NB4 (cell line): ENCODE results near the gene CTBP2.

Experiments used
- DNase-seq: peaks from one replicate; pipeline ENCODE4 v3.0.0; 2010; ENCODE audit warnings: low read depth
- H3K4me3 ChIP-seq: one replicate; pipeline ENCODE4 v1.5.1; 2011; ENCODE audit warnings: mild to moderate bottlenecking, low read depth, low read length, moderate library complexity
- MYC ChIP-seq: IDR thresholded peaks from 2 replicates; pipeline ENCODE4 v1.6.1; 2011; ENCODE audit warnings: low read depth, low read length
- POLR2A ChIP-seq: IDR thresholded peaks from 2 replicates; pipeline ENCODE4 v1.6.1; 2011; ENCODE audit warnings: mild to moderate bottlenecking; ENCODE audit not compliant: insufficient read length; ENCODE audit errors: extremely low read depth
- TF ChIP-seq, protein P1 (sequence below): IDR thresholded peaks from 2 replicates; pipeline ENCODE4 v1.6.1; 2011; ENCODE audit warnings: low read depth, low read length
- TF ChIP-seq, protein P2 (sequence below): IDR thresholded peaks from one replicate; pipeline ENCODE4 v1.5.1; 2012; ENCODE audit warnings: low read depth, low read length

The CTBP2 gene

DNA sequence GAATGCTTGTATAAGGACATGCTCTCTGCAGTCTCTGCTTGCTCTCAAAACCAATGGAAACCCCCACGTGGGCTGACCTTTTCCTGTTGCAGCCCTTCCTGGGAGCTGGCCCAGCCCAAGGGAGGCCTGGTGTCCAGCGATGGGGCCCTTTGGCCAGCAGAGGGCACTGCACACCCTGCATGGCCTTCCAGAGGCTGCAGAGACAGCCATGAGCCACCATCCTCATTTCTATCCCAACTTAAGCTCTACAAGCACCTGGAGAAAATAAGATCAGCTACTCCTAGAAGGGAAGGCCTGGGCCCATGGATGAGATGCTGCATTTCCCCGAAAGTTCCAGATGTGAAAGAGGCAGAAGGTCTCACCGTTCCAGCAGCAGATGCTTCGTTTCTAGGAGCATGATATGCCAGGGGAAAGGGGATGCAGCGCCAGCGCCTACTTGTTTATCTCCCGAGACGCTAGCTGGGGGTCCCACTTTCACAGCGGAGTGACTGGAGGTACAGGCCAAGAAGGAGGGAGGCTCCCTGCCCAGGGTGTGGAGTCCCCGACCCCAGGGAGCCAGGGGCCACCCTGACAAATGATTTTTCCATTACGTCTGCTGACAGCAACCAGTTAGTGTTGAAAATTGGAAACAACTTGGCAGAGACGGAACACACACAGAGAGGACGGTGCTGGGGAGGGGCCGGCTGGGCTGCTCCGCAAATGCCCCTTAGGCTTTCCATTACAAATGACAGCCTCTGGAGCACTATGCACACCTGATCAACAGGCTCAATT lies 112.1 kb downstream of the CTBP2 start:
- DNase-seq = peak; percentile 83
- no peak overlapping the region for H3K4me3 ChIP-seq
- no peak for TF ChIP-seq POLR2A
- TF ChIP-seq MYC = peak; percentile 76
- TF ChIP-seq, protein P1, sequence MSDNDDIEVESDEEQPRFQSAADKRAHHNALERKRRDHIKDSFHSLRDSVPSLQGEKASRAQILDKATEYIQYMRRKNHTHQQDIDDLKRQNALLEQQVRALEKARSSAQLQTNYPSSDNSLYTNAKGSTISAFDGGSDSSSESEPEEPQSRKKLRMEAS = peak; percentile 80
- TF ChIP-seq, protein P2, sequence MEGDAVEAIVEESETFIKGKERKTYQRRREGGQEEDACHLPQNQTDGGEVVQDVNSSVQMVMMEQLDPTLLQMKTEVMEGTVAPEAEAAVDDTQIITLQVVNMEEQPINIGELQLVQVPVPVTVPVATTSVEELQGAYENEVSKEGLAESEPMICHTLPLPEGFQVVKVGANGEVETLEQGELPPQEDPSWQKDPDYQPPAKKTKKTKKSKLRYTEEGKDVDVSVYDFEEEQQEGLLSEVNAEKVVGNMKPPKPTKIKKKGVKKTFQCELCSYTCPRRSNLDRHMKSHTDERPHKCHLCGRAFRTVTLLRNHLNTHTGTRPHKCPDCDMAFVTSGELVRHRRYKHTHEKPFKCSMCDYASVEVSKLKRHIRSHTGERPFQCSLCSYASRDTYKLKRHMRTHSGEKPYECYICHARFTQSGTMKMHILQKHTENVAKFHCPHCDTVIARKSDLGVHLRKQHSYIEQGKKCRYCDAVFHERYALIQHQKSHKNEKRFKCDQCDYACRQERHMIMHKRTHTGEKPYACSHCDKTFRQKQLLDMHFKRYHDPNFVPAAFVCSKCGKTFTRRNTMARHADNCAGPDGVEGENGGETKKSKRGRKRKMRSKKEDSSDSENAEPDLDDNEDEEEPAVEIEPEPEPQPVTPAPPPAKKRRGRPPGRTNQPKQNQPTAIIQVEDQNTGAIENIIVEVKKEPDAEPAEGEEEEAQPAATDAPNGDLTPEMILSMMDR = peak; percentile 99

DNA sequence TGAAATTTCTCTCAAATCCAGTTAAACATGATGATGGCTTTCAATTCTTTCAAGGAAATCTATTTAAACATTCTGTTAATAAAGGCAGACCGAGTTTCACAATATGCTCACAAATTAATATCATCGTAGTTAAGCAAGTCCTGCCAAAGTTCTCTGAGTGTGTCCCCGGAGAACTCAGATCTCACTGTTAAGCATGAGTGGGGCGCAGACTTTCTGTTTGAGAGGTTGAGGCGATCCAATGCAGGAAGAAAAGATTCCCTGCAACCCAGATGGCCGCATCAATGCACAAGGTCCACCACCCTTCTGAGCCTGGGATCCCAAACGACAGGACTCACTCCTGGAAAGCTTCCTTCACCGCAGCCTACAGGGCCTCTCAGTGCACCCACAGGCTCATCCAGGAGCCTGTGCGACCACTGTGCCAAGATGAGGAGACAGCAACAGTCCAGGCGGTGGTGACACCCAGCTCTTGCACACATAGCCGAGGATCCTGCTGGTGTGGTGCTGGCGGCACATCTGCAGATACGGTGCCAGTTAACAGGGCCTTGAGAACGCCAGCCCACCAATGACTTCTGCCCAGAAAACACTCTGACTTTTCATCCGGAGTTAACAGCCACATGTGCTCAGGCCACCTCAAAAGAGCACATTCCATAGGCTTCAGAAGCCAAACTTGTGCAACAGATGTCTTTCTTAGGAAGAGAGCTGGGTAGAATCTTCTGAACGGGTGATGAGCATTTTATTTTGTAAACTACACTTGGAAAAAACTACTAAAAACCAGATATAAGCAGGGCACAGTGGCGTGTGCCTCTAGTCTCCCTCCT lies 116.3 kb downstream of the CTBP2 start:
- TF ChIP-seq MYC (no peak), POLR2A (no peak)
- no peak for DNase-seq
- H3K4me3 ChIP-seq = no peak overlapping the region

DNA sequence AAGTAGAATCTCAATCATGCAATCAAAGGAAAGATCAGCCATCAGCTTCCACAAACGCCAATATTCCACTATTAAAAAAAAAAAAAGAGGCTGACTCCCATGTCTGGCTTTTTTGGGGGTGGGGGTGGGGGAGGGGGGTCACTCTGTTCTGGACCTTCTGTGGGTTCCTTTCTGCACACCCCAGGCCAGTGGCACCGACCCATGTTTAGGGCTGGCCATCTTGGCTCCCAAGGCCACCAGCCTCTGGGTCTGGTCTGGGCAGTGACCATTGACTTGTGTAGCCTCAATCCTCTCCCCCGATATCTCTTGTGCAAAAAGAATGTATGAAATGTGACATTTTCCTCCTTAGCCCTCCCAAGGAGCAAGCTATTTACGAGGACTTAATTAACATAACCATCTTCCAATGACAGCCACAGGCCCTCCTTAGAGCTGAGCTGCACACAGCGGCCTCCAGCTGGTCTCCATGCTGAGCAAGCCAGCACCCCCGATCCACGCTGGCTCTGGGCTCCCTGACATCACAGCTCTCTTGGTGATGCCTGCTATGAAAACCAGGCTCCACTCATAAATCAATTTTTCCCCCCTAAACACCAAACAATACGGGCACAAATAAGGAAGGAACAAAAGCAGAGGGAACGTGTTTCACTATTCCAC lies 118.4 kb downstream of the CTBP2 start:
- no peak overlapping the region for H3K4me3 ChIP-seq
- TF ChIP-seq, protein P2 = no peak
- TF ChIP-seq, protein P1 = no peak
- TF ChIP-seq POLR2A (no peak), MYC (no peak)
- DNase-seq = no peak

DNA sequence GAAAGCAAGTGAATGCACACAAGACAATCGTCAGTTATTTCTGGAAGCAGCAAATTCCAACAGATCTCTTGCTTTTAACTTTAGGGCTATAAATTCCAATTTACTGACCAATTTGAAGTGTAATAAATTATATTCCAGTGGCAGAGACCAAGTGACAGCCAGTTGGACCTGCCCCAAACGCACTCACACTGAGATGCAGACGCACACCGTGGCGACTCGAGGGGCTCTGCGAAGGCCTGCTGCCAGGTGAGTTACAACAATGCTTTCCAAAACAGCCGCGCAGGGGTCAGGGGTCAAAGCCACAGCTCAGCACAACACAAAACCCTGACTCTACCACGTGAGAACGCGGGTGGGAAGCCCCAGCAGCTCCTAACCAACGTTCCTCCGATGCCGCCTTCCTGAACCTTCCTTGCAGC lies 121.0 kb downstream of the CTBP2 start:
- DNase-seq = no peak
- H3K4me3 ChIP-seq = no peak overlapping the region
- TF ChIP-seq MYC = no peak
- TF ChIP-seq, protein P2 = no peak
- no peak for TF ChIP-seq POLR2A
- TF ChIP-seq, protein P1 = no peak

DNA sequence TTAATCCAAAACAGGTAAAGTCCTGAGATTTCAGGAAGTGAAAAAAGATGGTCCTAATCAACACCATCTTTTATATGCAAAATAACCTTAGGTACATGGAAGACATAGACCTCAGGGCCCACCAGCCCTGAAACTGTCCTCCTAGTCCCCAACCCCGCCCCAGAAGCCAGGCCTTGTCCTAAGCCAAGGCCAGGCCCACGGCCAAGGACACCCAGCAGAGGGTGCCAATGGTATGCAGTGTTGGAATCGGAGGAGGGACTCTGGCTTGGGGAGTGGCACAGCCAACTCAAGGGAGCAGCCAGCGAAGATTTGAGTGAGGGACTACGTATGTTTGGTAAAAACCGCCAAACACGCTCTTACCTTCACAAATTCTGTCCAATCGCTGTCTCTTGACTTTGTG lies 121.7 kb downstream of the CTBP2 start:
- H3K4me3 ChIP-seq = no peak overlapping the region
- DNase-seq = peak; percentile 30

More for the DNA sequence above, 121.7 kb downstream of the CTBP2 start:
- TF ChIP-seq POLR2A = no peak
- no peak for TF ChIP-seq MYC
- TF ChIP-seq, protein P1 = no peak
- TF ChIP-seq, protein P2 = no peak
